T-cell (primary cell): ENCODE measurements around the gene TCAIM. TPM values are rescaled to one million over a fixed set of nuclear protein-coding genes. Genes with fewer than 3 reads are reported as not detected.

Experiments
- ATAC-seq, 4 experiments: fragments of 200-7000 bp in 3 of 4; fragments of 150-1000 bp in 1 of 4; cut with Tn5 transposase; replicated peaks in 1 of 4; 1 replicate in 3 of 4; 2 replicates in 1 of 4; pipeline ENCODE4 v1.10.0; 2021; ENCODE audit warnings: moderate library complexity in 3 of 4, mild to moderate bottlenecking in 2 of 4, moderate number of reproducible peaks in 1 of 4
- CTCF ChIA-PET, 2 donors: fragments of 300-600 bp; sonication (Branson Sonifier 250); formaldehyde crosslinking; loops; one replicate each; lab custom pipeline; 2022; ENCODE audit warnings: antibody characterized with exemption in 2 of 2; lab: Charles Lee
- POLR2A ChIA-PET, 2 donors: fragments of 300-600 bp; sonication (Branson Sonifier 250); formaldehyde crosslinking; loops; one replicate each; lab custom pipeline; 2022; ENCODE audit warnings: antibody characterized with exemption in 2 of 2; lab: Charles Lee
- DNase-seq, 35 experiments: peaks; one replicate each; pipeline versions ENCODE4 v3.0.0 to v3.0.0-alpha.2; 2013 to 2023
- H3K27ac ChIP-seq: one replicate; pipeline ENCODE4 v1.5.1; 2013; ENCODE audit warnings: low read length
- H3K27me3 ChIP-seq, 2 experiments: replicated peaks in 1 of 2; 1 replicate in 1 of 2; 2 replicates in 1 of 2; pipeline versions ENCODE4 v1.6.1 to v1.7.0; 2013; ENCODE audit warnings: low read length in 1 of 2, mixed read lengths in 1 of 2; ENCODE audit not compliant: control insufficient read depth in 2 of 2, insufficient read depth in 2 of 2; ENCODE audit errors: extremely low read depth in 1 of 2
- H3K36me3 ChIP-seq, 2 donors: 1 replicate in 1 of 2; 2 replicates in 1 of 2; pipeline versions ENCODE4 v1.6.1 to v1.7.0; 2013; ENCODE audit warnings: low read length in 1 of 2; ENCODE audit not compliant: control insufficient read depth in 2 of 2, insufficient read depth in 1 of 2; ENCODE audit errors: extremely low read depth in 1 of 2
- H3K4me1 ChIP-seq, 2 experiments: 1 replicate in 1 of 2; 2 replicates in 1 of 2; pipeline versions ENCODE4 v1.6.1 to v1.7.0; 2013; ENCODE audit warnings: low read length in 2 of 2, mixed read lengths in 1 of 2; ENCODE audit not compliant: insufficient read depth in 2 of 2, control insufficient read depth in 1 of 2; ENCODE audit errors: extremely low read depth in 1 of 2
- H3K4me3 ChIP-seq, 2 donors: 1 replicate in 1 of 2; 2 replicates in 1 of 2; pipeline versions ENCODE4 v1.5.1 to v1.7.0; 2013; ENCODE audit warnings: mild to moderate bottlenecking in 2 of 2, low read length in 1 of 2, moderate library complexity in 1 of 2; ENCODE audit not compliant: control insufficient read depth in 1 of 2; ENCODE audit errors: extremely low read depth in 1 of 2
- H3K9me3 ChIP-seq: 2 replicates; pipeline ENCODE4 v1.7.0; 2013
- H3K27ac Mint-ChIP-seq, 2 donors: one replicate each; pipeline ENCODE4 v1.8.0; 2020 to 2021; ENCODE audit warnings: mild to moderate bottlenecking in 2 of 2, mixed read lengths in 2 of 2
- H3K27me3 Mint-ChIP-seq, 2 donors: one replicate each; pipeline ENCODE4 v1.8.0; 2021 to 2022; ENCODE audit warnings: mixed read lengths in 2 of 2
- H3K36me3 Mint-ChIP-seq: one replicate; pipeline ENCODE4 v1.8.0; 2021; ENCODE audit warnings: mixed read lengths
- H3K4me1 Mint-ChIP-seq, 3 donors: one replicate each; pipeline ENCODE4 v1.8.0; 2020 to 2022; ENCODE audit warnings: mixed read lengths in 3 of 3, mild to moderate bottlenecking in 1 of 3
- H3K4me3 Mint-ChIP-seq, 3 donors: one replicate each; pipeline ENCODE4 v1.8.0; 2020 to 2022; ENCODE audit warnings: mild to moderate bottlenecking in 3 of 3, mixed read lengths in 3 of 3, moderate library complexity in 3 of 3
- H3K9me3 Mint-ChIP-seq, 3 donors: one replicate each; pipeline ENCODE4 v1.8.0; 2020 to 2022; ENCODE audit warnings: mixed read lengths in 3 of 3
- WGBS: methylation state at CpG from one replicate; pipeline ENCODE4 v1.1.5; 2013; ENCODE audit warnings: missing lambda C conversion rate; ENCODE audit not compliant: insufficient coverage; 5-methylcytosine and 5-hydroxymethylcytosine counted together
- total RNA-seq, 35 experiments: library from RNA in 6 of 35; stranded (reverse) in 6 of 35; fragments of 120-200 nt in 1 of 35; gene quantifications; one replicate each; pipeline versions ENCODE4 v1.2.1 to v1.2.4 and lab custom pipeline; 2013 to 2026

TCAIM gene
- total RNA-seq, 5 donors from 2014 or later (not counting 1 experiment from before 2014, with no cell fraction given) = 8.4 to 16.5 (median 13.4) TPM

DNA sequence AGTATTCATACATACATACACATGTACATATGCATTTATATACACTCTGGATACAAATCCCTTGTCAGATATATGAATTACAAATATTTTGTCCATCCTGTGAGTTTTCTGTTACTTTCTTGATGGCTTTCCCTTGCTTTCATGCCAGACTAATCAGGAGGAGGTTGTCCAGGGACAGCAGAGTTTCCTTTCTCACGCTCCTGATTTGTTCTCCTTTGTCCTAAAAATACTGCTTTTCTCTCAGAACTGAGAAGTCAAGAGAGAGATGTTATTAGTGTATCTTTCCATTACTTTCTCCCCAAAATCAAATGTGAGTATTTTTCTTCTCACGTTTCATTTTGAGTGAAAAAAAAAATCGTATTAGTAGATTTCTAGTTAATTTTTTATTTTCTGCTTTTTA is 12.1 kb upstream of the TCAIM start:
- Histone ChIP-seq H3K27me3 (peaks cover 0 to 4% of the 10 kb centered on the region in 2 experiments), H3K27ac (no peak overlapping the region), H3K4me1 (no peaks in the 10 kb centered on the region), H3K4me3 (no peak overlapping the region), H3K9me3 (no peaks in the 10 kb centered on the region), H3K36me3 (no peaks in the 10 kb centered on the region)
- no CpG with 5 or more reads among the region's 3 CpGs for WGBS
- Mint-ChIP-seq H3K4me1 (no peaks in the 10 kb centered on the region), H3K9me3 (no peaks in the 10 kb centered on the region), H3K27ac (no peak overlapping the region), H3K4me3 (no peak overlapping the region), H3K27me3 (peaks cover 12 to 15% of the 10 kb centered on the region in 2 donors), H3K36me3 (no peaks in the 10 kb centered on the region)
- ATAC-seq (no peak), DNase-seq (no peak)
- ChIA-PET CTCF (no interaction called here), POLR2A (no interaction called here)

DNA sequence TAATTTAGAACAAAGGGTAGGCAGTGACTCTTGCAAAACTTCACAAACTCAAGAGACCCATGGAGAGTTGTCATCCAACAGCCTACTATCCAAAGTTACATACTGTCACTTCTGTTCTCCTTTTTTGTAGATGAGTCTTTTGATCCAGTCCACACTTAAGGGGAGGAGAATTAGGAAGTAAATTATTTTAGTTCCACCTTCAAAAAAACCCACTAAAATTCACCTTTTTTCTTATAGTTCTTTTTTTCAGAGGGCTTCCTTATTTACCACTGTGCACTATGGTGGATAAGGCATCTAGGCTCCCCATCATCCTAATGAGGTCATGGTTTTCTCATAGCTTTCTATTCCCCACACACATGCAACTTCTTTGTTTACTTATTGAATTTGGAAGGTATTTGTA is 8.6 kb upstream of the TCAIM start:
- no peak for DNase-seq
- no peak overlapping the region for H3K4me3 Mint-ChIP-seq
- H3K27ac Mint-ChIP-seq = no peak overlapping the region
- Histone ChIP-seq H3K9me3 (no peaks in the 10 kb centered on the region), H3K27ac (no peak overlapping the region), H3K27me3 (no peaks in the 10 kb centered on the region), H3K4me3 (no peak overlapping the region), H3K4me1 (no peaks in the 10 kb centered on the region), H3K36me3 (no peaks in the 10 kb centered on the region)
- H3K4me1 Mint-ChIP-seq = no peaks in the 10 kb centered on the region
- CTCF ChIA-PET = no interaction called here
- POLR2A ChIA-PET = no interaction called here
- ATAC-seq = no peak
- H3K27me3 Mint-ChIP-seq = peaks cover 20 to 25% of the 10 kb centered on the region in 2 donors
- H3K9me3 Mint-ChIP-seq = no peaks in the 10 kb centered on the region
- no peaks in the 10 kb centered on the region for H3K36me3 Mint-ChIP-seq

DNA sequence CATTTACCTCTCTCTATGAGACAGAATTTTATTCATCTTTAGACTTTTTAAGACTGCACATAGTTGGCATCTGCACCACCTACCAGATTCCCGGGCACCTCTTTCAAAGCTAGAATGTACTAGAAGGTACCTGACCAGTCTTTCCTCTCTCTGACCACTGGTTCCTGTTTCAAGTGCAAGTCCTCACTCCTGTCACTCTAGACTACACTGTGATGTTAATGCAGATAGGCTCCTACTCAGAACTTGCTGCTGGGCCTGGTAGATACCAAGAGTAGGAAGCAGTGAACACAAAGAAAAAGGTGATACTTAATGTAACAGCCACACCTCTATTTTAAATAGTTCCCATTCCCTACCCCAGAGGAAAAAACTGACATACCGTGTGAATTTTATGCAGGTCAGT is 8.1 kb upstream of the TCAIM start:
- Histone ChIP-seq H3K36me3 (no peaks in the 10 kb centered on the region), H3K9me3 (no peaks in the 10 kb centered on the region), H3K27ac (no peak overlapping the region), H3K27me3 (no peaks in the 10 kb centered on the region), H3K4me3 (no peak overlapping the region), H3K4me1 (no peaks in the 10 kb centered on the region)
- POLR2A ChIA-PET = no interaction called here
- Mint-ChIP-seq H3K27me3 (peaks cover 20 to 22% of the 10 kb centered on the region in 2 donors), H3K4me1 (no peaks in the 10 kb centered on the region), H3K4me3 (no peak overlapping the region), H3K27ac (no peak overlapping the region), H3K36me3 (no peaks in the 10 kb centered on the region), H3K9me3 (no peaks in the 10 kb centered on the region)
- 50% methylated on average over 1 of the region's 2 CpGs for WGBS
- no peak for ATAC-seq
- CTCF ChIA-PET = interaction anchor here in 1 of 2 donors (0.5 kb wide), 1 partner anchor 803 kb away, joined by 3 read pairs; no protein-coding TSS in a partner anchor
- no peak for DNase-seq

DNA sequence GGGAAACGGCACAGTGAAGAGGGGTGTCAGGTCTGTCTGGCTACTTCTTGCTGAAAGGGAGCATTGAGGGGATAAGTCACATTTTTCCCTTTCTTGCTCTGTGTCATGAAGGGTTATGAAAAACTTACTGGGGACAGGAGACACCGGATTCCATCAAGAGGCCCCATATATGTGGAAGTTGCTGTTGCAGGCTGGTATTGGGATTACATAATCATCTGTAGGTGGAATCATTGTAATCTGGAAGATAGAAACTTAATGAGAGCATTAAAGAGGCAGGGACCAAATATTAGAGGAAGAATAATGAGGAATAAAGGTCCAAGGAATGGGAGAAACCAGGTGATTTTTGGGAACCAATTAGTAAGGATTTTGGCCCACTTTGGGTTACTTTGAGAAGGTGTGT is 4.2 kb upstream of the TCAIM start:
- POLR2A ChIA-PET = no interaction called here

DNA sequence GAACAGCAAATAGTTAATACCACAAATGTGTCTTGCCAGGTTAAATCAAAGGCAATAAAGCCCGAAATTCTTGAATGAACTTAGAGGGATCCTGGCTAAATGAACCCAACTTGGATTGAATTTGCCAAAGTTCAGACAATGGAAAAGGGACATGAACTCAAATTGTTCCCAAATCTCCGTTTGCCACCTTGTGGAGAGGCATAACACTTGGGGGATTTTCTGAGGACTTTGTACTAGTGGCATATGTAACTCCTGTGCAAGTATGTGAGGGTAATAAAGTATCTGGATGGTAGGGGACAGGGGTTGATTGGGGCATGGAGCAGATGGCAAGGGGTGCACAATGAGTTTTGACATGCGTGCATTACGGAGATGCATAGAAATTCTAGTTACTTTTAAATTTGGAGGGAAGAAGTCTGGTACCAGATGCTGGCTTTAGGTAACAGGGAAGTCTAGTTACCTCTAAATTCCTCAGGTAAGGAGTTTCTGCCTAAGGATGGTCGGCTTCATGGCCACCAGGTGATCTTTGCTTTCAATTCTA is 1.2 kb upstream of the TCAIM start:
- peak overlapping the region; percentile 96 to 97 for H3K27ac Mint-ChIP-seq
- H3K4me1 ChIP-seq = peaks cover 17 to 21% of the 10 kb centered on the region in 2 experiments
- H3K27ac ChIP-seq = peak overlapping the region; percentile 91
- ATAC-seq (no peak), DNase-seq (peak in 1 of 35 experiments; percentile 8)
- peaks cover 3% of the 10 kb centered on the region for H3K36me3 Mint-ChIP-seq
- POLR2A ChIA-PET = interaction anchor here (0.8 to 2.3 kb wide), 2 partner anchors 103 kb away, joined by 3 to 28 read pairs; no protein-coding TSS in a partner anchor
- no peaks in the 10 kb centered on the region for H3K9me3 ChIP-seq
- H3K9me3 Mint-ChIP-seq = no peaks in the 10 kb centered on the region
- H3K4me3 Mint-ChIP-seq = peak overlapping the region; percentile 96 to 97 (median 97)
- no peaks in the 10 kb centered on the region for H3K36me3 ChIP-seq
- WGBS = 91% methylated on average over 4 of the region's 5 CpGs
- peak overlapping the region; percentile 95 to 98 for H3K4me3 ChIP-seq
- CTCF ChIA-PET = interaction anchor here in 1 of 2 donors (1.1 kb wide), 1 partner anchor 18 kb away, joined by 4 read pairs; no protein-coding TSS in a partner anchor
- H3K4me1 Mint-ChIP-seq = peaks cover 31 to 34% (median 31%) of the 10 kb centered on the region in 3 donors
- H3K27me3 ChIP-seq = no peaks in the 10 kb centered on the region
- H3K27me3 Mint-ChIP-seq = peaks cover 10 to 11% of the 10 kb centered on the region in 2 donors

More for the DNA sequence above, 4.2 kb upstream of the TCAIM start:
- Histone ChIP-seq H3K4me3 (no peak overlapping the region), H3K27ac (no peak overlapping the region), H3K27me3 (no peaks in the 10 kb centered on the region), H3K36me3 (no peaks in the 10 kb centered on the region), H3K4me1 (peaks cover 8 to 11% of the 10 kb centered on the region in 2 experiments), H3K9me3 (no peaks in the 10 kb centered on the region)
- DNase-seq (no peak), ATAC-seq (no peak)
- CTCF ChIA-PET = no interaction called here
- Mint-ChIP-seq H3K4me3 (no peak overlapping the region), H3K27ac (no peak overlapping the region), H3K4me1 (peaks cover 14 to 16% (median 16%) of the 10 kb centered on the region in 3 donors), H3K36me3 (no peaks in the 10 kb centered on the region), H3K9me3 (no peaks in the 10 kb centered on the region), H3K27me3 (peaks cover 15 to 20% of the 10 kb centered on the region in 2 donors)
- 100% methylated on average over 1 of the region's 2 CpGs for WGBS

DNA sequence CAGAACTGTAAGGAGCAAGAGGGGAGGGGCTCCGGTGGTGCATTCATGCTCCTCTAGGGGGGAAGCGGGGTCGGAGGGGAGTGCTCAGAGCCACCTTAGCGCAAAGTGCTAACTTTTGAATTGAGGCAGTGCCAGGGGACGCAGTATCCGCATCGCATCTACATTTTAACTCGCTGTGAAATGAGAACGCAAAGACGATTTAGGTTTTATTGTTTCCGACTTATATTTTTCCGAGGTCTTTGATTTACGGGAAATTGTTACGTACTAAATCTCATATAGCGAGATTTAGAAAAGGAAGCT is 212 bp downstream of the TCAIM start:
- Mint-ChIP-seq H3K4me1 (peaks cover 31 to 34% (median 31%) of the 10 kb centered on the region in 3 donors), H3K9me3 (no peaks in the 10 kb centered on the region), H3K4me3 (peak overlapping the region; percentile 96 to 97 (median 97)), H3K27me3 (peaks cover 0 to under 1% of the 10 kb centered on the region in 2 donors), H3K27ac (peak overlapping the region; percentile 96 to 97), H3K36me3 (peaks cover 3% of the 10 kb centered on the region)
- Histone ChIP-seq H3K4me1 (peaks cover 17 to 21% of the 10 kb centered on the region in 2 experiments), H3K27me3 (no peaks in the 10 kb centered on the region), H3K4me3 (peak overlapping the region; percentile 76 to 98), H3K9me3 (no peaks in the 10 kb centered on the region), H3K36me3 (no peaks in the 10 kb centered on the region), H3K27ac (peak overlapping the region; percentile 91)
- DNase-seq (no peak), ATAC-seq (no peak)
- ChIA-PET POLR2A (interaction anchor here (0.5 to 2.3 kb wide), 2 partner anchors 101 to 424 kb away, joined by 3 to 28 read pairs; no protein-coding TSS in a partner anchor), CTCF (interaction anchor here in 1 of 2 donors (0.5 to 1.5 kb wide), 4 partner anchors 101 to 999 kb away, joined by 3 to 5 read pairs (median 4); no protein-coding TSS in a partner anchor)
- 0% methylated on average over 8 of the region's 15 CpGs for whole genome bisulfite sequencing
